Endodermal cell (in vitro differentiated cells): ENCODE results near the gene SGMS1. TPM values are rescaled to one million over a fixed set of nuclear protein-coding genes. Genes with fewer than 3 reads are reported as not detected.

ENCODE experiments used
- DNase-seq: peaks from one replicate; pipeline ENCODE4 v3.0.0-alpha.2; 2017
- H3K27ac ChIP-seq: 2 replicates; pipeline ENCODE4 v1.5.1; 2013; ENCODE audit warnings: mild to moderate bottlenecking, low read depth, low read length, moderate library complexity
- H3K27me3 ChIP-seq: 2 replicates; pipeline ENCODE4 v1.6.1; 2013; ENCODE audit warnings: mild to moderate bottlenecking, low read length, moderate library complexity; ENCODE audit not compliant: insufficient read depth, control insufficient read depth, poor library complexity, severe bottlenecking
- H3K36me3 ChIP-seq: 2 replicates; pipeline ENCODE4 v1.7.0; 2013; ENCODE audit warnings: mild to moderate bottlenecking, low read length, moderate library complexity; ENCODE audit not compliant: control insufficient read depth, insufficient read depth
- H3K4me1 ChIP-seq: one replicate; pipeline ENCODE4 v1.7.0; 2013; ENCODE audit warnings: low read length; ENCODE audit not compliant: control insufficient read depth, insufficient read depth
- H3K4me3 ChIP-seq: 2 replicates; pipeline ENCODE4 v1.5.1; 2013; ENCODE audit warnings: mild to moderate bottlenecking, low read length, moderate library complexity
- H3K9ac ChIP-seq: 2 replicates; pipeline ENCODE4 v1.6.1; 2013; ENCODE audit warnings: mild to moderate bottlenecking, low read length, moderate library complexity; ENCODE audit not compliant: poor library complexity, severe bottlenecking; ENCODE audit errors: extremely low read depth
- H3K9me3 ChIP-seq: 2 replicates; pipeline ENCODE4 v1.6.1; 2013; ENCODE audit warnings: mild to moderate bottlenecking, low read length, moderate library complexity; ENCODE audit not compliant: control insufficient read depth
- H3K27ac Mint-ChIP-seq: 2 replicates; pipeline ENCODE4 v1.8.0; 2020; ENCODE audit warnings: mixed read lengths
- H3K27me3 Mint-ChIP-seq: 2 replicates; pipeline ENCODE4 v1.8.0; 2021; ENCODE audit warnings: mild to moderate bottlenecking, mixed read lengths; ENCODE audit not compliant: insufficient read depth
- H3K36me3 Mint-ChIP-seq: 2 replicates; pipeline ENCODE4 v1.8.0; 2020; ENCODE audit warnings: low read depth, mixed read lengths
- H3K4me1 Mint-ChIP-seq: 2 replicates; pipeline ENCODE4 v1.8.0; 2020; ENCODE audit warnings: mixed read lengths
- H3K4me3 Mint-ChIP-seq: 2 replicates; pipeline ENCODE4 v1.8.0; 2020; ENCODE audit warnings: mild to moderate bottlenecking, moderate library complexity, mixed read lengths
- H3K9me3 Mint-ChIP-seq: 2 replicates; pipeline ENCODE4 v1.8.0; 2020; ENCODE audit warnings: mild to moderate bottlenecking, mixed read lengths
- WGBS, 2 experiments: methylation state at CpG; one replicate each; pipeline versions ENCODE4 v1.1.5 to v1.1.7; 2013; ENCODE audit warnings: missing lambda C conversion rate in 2 of 2, mixed read lengths in 1 of 2; ENCODE audit not compliant: insufficient coverage in 1 of 2, insufficient read length in 1 of 2; 5-methylcytosine and 5-hydroxymethylcytosine counted together
- total RNA-seq, 2 donors: library from RNA; stranded (reverse); fragmentation: NEBNext Ultra II Directional in 1 of 2; extraction: Animal tissue kit (Norgen Biotek cat#: 25700) in 1 of 2; gene quantifications; 2 replicates in 1 of 2; 3 replicates in 1 of 2; pipeline ENCODE4 v1.2.1, GENCODE V29; 2021
- TF ChIP-seq, protein P1 (sequence below): fragments of 200-600 bp; sonication (generic); conservative IDR thresholded peaks from 2 replicates; pipeline ENCODE4 v1.5.0; 2021; ENCODE audit warnings: antibody characterized with exemption, mild to moderate bottlenecking

The SGMS1 gene
- total RNA-seq, 2 donors from 2014 or later = 12.0 to 14.3 TPM

DNA sequence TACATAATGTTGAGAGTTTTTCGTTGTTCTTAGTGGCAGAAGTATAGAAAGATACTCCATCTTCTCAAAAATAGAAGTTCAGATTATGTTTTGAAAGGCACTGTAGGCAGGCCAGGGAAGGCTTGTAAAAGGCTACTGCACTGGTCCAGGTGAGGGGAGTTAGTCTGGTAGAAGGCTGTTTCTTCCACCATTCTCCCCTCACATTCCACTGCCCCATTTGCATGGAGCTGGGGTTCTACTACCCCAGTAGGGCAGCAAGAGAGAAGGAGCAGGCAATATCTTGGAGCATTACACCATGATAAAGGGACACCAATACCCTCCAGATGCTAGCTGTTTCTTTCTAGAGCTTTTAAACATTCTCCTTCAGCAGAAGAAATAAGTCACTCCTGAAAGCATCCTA lies 16.5 kb upstream of the SGMS1 start:
- H3K9me3 ChIP-seq = no peaks in the 10 kb centered on the region
- no peak overlapping the region for H3K27ac Mint-ChIP-seq
- H3K4me1 ChIP-seq = no peaks in the 10 kb centered on the region
- H3K4me3 ChIP-seq = no peak overlapping the region
- no peaks in the 10 kb centered on the region for H3K36me3 ChIP-seq
- WGBS, 2 experiments = 60 to 89% methylated on average over 1 of the region's 1 CpG
- TF ChIP-seq, protein P1, sequence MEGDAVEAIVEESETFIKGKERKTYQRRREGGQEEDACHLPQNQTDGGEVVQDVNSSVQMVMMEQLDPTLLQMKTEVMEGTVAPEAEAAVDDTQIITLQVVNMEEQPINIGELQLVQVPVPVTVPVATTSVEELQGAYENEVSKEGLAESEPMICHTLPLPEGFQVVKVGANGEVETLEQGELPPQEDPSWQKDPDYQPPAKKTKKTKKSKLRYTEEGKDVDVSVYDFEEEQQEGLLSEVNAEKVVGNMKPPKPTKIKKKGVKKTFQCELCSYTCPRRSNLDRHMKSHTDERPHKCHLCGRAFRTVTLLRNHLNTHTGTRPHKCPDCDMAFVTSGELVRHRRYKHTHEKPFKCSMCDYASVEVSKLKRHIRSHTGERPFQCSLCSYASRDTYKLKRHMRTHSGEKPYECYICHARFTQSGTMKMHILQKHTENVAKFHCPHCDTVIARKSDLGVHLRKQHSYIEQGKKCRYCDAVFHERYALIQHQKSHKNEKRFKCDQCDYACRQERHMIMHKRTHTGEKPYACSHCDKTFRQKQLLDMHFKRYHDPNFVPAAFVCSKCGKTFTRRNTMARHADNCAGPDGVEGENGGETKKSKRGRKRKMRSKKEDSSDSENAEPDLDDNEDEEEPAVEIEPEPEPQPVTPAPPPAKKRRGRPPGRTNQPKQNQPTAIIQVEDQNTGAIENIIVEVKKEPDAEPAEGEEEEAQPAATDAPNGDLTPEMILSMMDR = no peak
- H3K27me3 ChIP-seq = no peaks in the 10 kb centered on the region
- H3K27ac ChIP-seq = no peak overlapping the region
- no peaks in the 10 kb centered on the region for H3K36me3 Mint-ChIP-seq
- DNase-seq = no peak
- no peak overlapping the region for H3K9ac ChIP-seq
- no peaks in the 10 kb centered on the region for H3K27me3 Mint-ChIP-seq
- H3K9me3 Mint-ChIP-seq = no peaks in the 10 kb centered on the region
- no peaks in the 10 kb centered on the region for H3K4me1 Mint-ChIP-seq
- H3K4me3 Mint-ChIP-seq = no peak overlapping the region

DNA sequence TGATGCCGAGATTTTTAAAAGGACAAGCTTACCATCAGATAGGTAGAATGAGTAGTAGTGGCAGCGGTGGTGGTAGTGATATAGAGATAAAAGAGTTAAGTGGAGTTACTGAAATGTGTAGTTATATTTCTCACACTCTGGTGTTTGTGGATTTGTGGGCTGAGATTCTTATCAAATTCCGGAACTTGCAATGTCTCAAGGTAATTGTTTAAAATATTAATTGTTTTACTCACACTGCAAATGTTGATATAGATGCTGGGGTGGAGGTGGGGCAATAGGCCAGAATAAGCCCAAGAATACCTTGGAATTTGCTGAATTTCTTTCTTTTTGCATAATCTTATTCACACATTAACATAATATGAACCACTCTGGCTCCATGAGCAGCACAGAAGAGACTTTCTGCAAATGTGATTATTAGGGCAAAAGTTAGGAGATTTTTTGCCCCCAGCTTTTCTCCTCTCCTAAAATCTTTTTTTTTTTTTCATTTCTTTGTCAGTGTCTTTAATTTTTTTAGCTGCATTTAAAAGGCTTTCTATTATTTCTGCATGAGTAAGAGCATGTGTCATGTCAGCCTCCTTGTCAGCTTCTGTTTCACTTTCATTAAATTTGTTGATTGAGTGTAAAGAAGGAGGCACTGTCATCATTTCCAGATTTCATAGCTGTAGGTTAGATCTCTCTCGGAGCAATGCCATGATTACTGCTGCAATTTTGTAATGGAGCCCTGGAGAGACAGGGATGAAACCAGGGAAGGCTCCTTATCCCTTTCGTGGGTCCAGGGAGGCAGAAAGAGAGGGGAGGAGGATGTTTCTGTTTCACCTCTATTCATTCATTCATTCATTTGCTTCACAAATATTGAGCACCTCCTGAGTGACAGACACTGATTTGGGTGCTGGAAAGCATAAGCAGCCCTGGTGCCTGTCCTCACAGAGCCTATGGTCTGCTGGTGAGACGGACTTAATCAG lies 13.1 kb upstream of the SGMS1 start:
- Histone ChIP-seq H3K27me3 (no peaks in the 10 kb centered on the region), H3K9me3 (no peaks in the 10 kb centered on the region), H3K36me3 (no peaks in the 10 kb centered on the region), H3K27ac (no peak overlapping the region), H3K4me3 (no peak overlapping the region), H3K4me1 (no peaks in the 10 kb centered on the region), H3K9ac (no peak overlapping the region)
- DNase-seq = no peak
- TF ChIP-seq, protein P1 = no peak
- H3K27me3 Mint-ChIP-seq = no peaks in the 10 kb centered on the region
- H3K4me3 Mint-ChIP-seq = no peak overlapping the region
- H3K9me3 Mint-ChIP-seq = no peaks in the 10 kb centered on the region
- WGBS, 2 experiments = 94 to 100% methylated on average over 1 to 6 of the region's 6 CpGs
- H3K36me3 Mint-ChIP-seq = no peaks in the 10 kb centered on the region
- no peaks in the 10 kb centered on the region for H3K4me1 Mint-ChIP-seq
- no peak overlapping the region for H3K27ac Mint-ChIP-seq

DNA sequence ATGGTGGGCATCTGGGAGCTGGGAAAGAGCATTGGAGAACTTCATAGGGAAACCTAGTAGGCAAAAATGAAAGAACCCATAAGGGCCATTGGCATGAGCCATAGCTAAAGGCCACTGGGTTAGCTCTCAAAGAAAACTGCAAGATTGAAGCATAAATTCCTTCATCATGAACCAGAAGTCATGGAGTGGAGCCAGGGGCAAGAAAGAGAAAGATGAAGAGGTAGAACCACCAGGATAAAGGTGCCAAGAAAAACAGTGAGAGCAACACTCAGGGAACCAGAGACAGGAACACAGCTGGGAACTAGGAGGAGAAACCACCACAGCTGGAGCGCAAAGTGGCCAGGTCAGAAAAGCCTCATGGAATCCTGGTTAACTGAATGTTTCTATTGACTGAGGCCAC lies 11.5 kb upstream of the SGMS1 start:
- H3K4me1 ChIP-seq = no peaks in the 10 kb centered on the region
- WGBS, 2 experiments = 88 to 93% methylated on average over 1 of the region's 1 CpG
- H3K9me3 Mint-ChIP-seq = no peaks in the 10 kb centered on the region
- TF ChIP-seq, protein P1 = no peak
- H3K27me3 ChIP-seq = no peaks in the 10 kb centered on the region
- H3K4me3 Mint-ChIP-seq = no peak overlapping the region
- no peak overlapping the region for H3K9ac ChIP-seq
- H3K27ac Mint-ChIP-seq = no peak overlapping the region
- H3K36me3 ChIP-seq = no peaks in the 10 kb centered on the region
- no peaks in the 10 kb centered on the region for H3K36me3 Mint-ChIP-seq
- H3K27me3 Mint-ChIP-seq = no peaks in the 10 kb centered on the region
- H3K4me3 ChIP-seq = no peak overlapping the region
- H3K27ac ChIP-seq = no peak overlapping the region
- H3K9me3 ChIP-seq = no peaks in the 10 kb centered on the region
- no peaks in the 10 kb centered on the region for H3K4me1 Mint-ChIP-seq
- no peak for DNase-seq
